ENCODE results near the gene ADORA1. TPM values are rescaled to one million over a fixed set of nuclear protein-coding genes. Genes with fewer than 3 reads are reported as not detected.

The ADORA1 gene
- total and polyA plus RNA-seq, 2 of the 13 experiments (the other 11 are each of a cell fraction or from before 2014, with no cell fraction given), result 0.11 TPM; not detected in 1

DNA sequence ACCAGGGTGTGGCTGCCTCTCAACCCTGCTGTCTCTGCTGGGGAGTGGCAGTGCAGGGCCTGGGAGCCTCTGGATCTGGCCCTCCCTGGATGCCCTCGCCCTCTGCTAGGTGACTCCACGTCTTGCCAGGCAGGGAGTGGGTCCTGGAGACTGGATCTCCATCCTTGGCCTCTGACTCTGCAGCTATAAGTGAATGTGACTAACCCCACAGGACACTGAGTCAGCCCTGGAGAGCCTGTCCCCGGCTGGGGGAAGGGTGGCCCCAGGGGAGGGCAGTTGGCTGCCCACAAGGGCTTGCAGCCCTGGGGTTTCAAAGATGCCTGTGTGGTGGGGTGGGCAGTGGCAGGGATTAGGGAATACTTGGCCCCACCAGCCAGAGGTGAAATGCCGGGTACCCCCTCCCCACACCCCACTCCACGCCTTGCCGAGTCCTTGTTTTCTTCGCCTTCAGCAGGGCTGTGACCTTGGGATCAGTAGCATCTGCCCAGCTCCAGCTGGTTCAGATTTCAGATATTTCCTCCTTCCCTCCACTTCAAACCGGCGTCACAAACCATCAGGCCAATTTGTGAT lies 50.0 kb downstream of the ADORA1 start:
- CTCF ChIA-PET (ENCODE audit: low intra/inter-chr PET ratio, low total read pairs), result no interaction called here
- Histone ChIP-seq H2AFZ (ENCODE audit: low read length) (no peak overlapping the region), H4K20me1 (ENCODE audit: insufficient read depth, low read length) (no peaks in the 10 kb centered on the region), H3K9ac (ENCODE audit: insufficient read depth, low read depth, low read length) (no peak overlapping the region), H3K9me3 (ENCODE audit: low read length) (no peaks in the 10 kb centered on the region), H3K4me1 (ENCODE audit: insufficient read depth, low read length) (peaks cover 20% of the 10 kb centered on the region), H3K36me3 (replicated peaks in 1 of 2; ENCODE audit: control insufficient read depth in 1 of 2, insufficient read depth in 2 of 2, low read length in 2 of 2) (no peaks in the 10 kb centered on the region), H3K4me3 (replicated peaks in 1 of 3; ENCODE audit: insufficient read depth in 1 of 3, low read depth in 2 of 3, low read length in 3 of 3) (no peak overlapping the region), H3K79me2 (ENCODE audit: insufficient read depth, low read length) (no peaks in the 10 kb centered on the region), H3K27me3 (ENCODE audit: control insufficient read depth in 1 of 2, insufficient read depth in 2 of 2, low read length in 2 of 2) (peaks cover 0 to 6% of the 10 kb centered on the region in 2 experiments; a peak in 2 of 5 replicates), H3K27ac (ENCODE audit: extremely low read length, insufficient read depth, low read length) (no peak overlapping the region), H3K4me2 (ENCODE audit: low read depth, low read length) (no peak overlapping the region)
- ATAC-seq (no peak), FAIRE-seq (no peak), DNase-seq (ENCODE audit: low spot score) (no peak)
- intact Hi-C loops (cut with micrococcal nuclease; ENCODE audit: unreplicated experiment), result no loop called here
- POLR2A ChIA-PET, result no interaction called here
- BruUV-seq (replicated peaks), result no TSS peak
- TF ChIP-seq ASH2L (IDR thresholded peaks at IDR 0.05; ENCODE audit: insufficient read length, low read depth, low read length) (no peak), FOSL2 (CRISPR knock-in tag; IDR thresholded peaks at IDR 0.05) (peak; percentile 34; the same call in 1 of the 2 replicates)
- in situ Hi-C loops (cut with HindIII; ENCODE audit: extremely low pct_ligation_motif_present, low pct_unique_long_range_greater_than_20kb), result no loop called here
- 2% methylated on average over 5 of the region's 9 CpGs for WGBS (ENCODE audit: low lambda C conversion rate)

DNA sequence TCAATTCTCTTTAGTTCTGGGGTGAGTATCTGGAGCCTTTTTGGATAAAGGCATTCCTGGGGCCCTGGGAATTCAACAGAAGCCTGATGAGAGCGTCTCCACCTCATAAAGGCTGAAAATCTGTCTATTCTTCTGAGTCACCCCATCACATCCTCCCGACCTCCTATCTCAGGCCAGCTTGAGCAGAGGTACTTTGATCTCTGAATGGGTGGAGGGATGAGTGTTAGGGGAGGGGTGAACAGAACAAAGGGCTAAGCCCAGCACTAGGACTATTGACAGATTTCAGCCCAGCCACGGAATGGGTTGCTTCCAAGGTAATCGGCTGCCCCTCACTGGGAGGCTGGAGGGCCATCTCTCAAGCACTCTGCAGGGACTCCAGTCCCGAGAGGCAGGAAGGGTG lies 50.6 kb downstream of the ADORA1 start:
- 0% methylated on average over 2 of the region's 5 CpGs for WGBS (ENCODE audit: low lambda C conversion rate)
- peak overlapping the region; percentile 6 for H3K4me2 ChIP-seq (ENCODE audit: low read depth, low read length)
- no TSS peak for BruUV-seq (replicated peaks)
- H3K4me3 ChIP-seq (replicated peaks in 1 of 3; ENCODE audit: insufficient read depth in 1 of 3, low read depth in 2 of 3, low read length in 3 of 3), result no peak overlapping the region
- peaks cover 20% of the 10 kb centered on the region for H3K4me1 ChIP-seq (ENCODE audit: insufficient read depth, low read length)
- DNase-seq (ENCODE audit: low spot score) (peak; percentile 84), FAIRE-seq (peak; percentile 90), ATAC-seq (peak; percentile 91)
- H3K36me3 ChIP-seq (replicated peaks in 1 of 2; ENCODE audit: control insufficient read depth in 1 of 2, insufficient read depth in 2 of 2, low read length in 2 of 2), result no peaks in the 10 kb centered on the region
- in situ Hi-C loops (cut with HindIII; ENCODE audit: extremely low pct_ligation_motif_present, low pct_unique_long_range_greater_than_20kb) (no loop called here), intact Hi-C loops (cut with micrococcal nuclease; ENCODE audit: unreplicated experiment) (no loop called here)
- peaks cover 0 to 4% of the 10 kb centered on the region in 2 experiments; a peak in 2 of 5 replicates for H3K27me3 ChIP-seq (ENCODE audit: control insufficient read depth in 1 of 2, insufficient read depth in 2 of 2, low read length in 2 of 2)
- H3K9ac ChIP-seq (ENCODE audit: insufficient read depth, low read depth, low read length), result no peak overlapping the region
- H3K79me2 ChIP-seq (ENCODE audit: insufficient read depth, low read length), result no peaks in the 10 kb centered on the region
- ChIA-PET CTCF (ENCODE audit: low intra/inter-chr PET ratio, low total read pairs) (no interaction called here), POLR2A (no interaction called here)
- no peak overlapping the region for H2AFZ ChIP-seq (ENCODE audit: low read length)
- no peaks in the 10 kb centered on the region for H3K9me3 ChIP-seq (ENCODE audit: low read length)
- H3K27ac ChIP-seq (ENCODE audit: extremely low read length, insufficient read depth, low read length), result no peak overlapping the region
- no peaks in the 10 kb centered on the region for H4K20me1 ChIP-seq (ENCODE audit: insufficient read depth, low read length)
- TF ChIP-seq ZNF20 (CRISPR knock-in tag; IDR thresholded peaks at IDR 0.05) (no peak), ZSCAN29 (CRISPR knock-in tag; conservative IDR thresholded peaks at IDR 0.05) (no peak), SOX5 (CRISPR knock-in tag; IDR thresholded peaks at IDR 0.05; ENCODE audit: borderline replicate concordance) (peak; percentile 70; the same call in 1 of the 2 replicates), TCF7 (IDR thresholded peaks at IDR 0.05; ENCODE audit: low read depth) (peak; percentile 54; the same call in 1 of the 2 replicates), DMAP1 (CRISPR knock-in tag; IDR thresholded peaks at IDR 0.05) (no peak), FOXA3 (CRISPR knock-in tag; IDR thresholded peaks at IDR 0.05) (no peak)
- TF ChIP-seq, protein P1, sequence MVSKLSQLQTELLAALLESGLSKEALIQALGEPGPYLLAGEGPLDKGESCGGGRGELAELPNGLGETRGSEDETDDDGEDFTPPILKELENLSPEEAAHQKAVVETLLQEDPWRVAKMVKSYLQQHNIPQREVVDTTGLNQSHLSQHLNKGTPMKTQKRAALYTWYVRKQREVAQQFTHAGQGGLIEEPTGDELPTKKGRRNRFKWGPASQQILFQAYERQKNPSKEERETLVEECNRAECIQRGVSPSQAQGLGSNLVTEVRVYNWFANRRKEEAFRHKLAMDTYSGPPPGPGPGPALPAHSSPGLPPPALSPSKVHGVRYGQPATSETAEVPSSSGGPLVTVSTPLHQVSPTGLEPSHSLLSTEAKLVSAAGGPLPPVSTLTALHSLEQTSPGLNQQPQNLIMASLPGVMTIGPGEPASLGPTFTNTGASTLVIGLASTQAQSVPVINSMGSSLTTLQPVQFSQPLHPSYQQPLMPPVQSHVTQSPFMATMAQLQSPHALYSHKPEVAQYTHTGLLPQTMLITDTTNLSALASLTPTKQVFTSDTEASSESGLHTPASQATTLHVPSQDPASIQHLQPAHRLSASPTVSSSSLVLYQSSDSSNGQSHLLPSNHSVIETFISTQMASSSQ (IDR thresholded peaks at IDR 0.05; ENCODE audit: low read depth), result no peak
- TF ChIP-seq, protein P1 (CRISPR knock-in tag; IDR thresholded peaks at IDR 0.05; ENCODE audit: borderline replicate concordance), result no peak
- TF ChIP-seq, protein P2, sequence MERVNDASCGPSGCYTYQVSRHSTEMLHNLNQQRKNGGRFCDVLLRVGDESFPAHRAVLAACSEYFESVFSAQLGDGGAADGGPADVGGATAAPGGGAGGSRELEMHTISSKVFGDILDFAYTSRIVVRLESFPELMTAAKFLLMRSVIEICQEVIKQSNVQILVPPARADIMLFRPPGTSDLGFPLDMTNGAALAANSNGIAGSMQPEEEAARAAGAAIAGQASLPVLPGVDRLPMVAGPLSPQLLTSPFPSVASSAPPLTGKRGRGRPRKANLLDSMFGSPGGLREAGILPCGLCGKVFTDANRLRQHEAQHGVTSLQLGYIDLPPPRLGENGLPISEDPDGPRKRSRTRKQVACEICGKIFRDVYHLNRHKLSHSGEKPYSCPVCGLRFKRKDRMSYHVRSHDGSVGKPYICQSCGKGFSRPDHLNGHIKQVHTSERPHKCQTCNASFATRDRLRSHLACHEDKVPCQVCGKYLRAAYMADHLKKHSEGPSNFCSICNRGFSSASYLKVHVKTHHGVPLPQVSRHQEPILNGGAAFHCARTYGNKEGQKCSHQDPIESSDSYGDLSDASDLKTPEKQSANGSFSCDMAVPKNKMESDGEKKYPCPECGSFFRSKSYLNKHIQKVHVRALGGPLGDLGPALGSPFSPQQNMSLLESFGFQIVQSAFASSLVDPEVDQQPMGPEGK (CRISPR knock-in tag; IDR thresholded peaks at IDR 0.05), result peak; percentile 59; the same call in 1 of the 2 replicates
- TF ChIP-seq, protein P3, sequence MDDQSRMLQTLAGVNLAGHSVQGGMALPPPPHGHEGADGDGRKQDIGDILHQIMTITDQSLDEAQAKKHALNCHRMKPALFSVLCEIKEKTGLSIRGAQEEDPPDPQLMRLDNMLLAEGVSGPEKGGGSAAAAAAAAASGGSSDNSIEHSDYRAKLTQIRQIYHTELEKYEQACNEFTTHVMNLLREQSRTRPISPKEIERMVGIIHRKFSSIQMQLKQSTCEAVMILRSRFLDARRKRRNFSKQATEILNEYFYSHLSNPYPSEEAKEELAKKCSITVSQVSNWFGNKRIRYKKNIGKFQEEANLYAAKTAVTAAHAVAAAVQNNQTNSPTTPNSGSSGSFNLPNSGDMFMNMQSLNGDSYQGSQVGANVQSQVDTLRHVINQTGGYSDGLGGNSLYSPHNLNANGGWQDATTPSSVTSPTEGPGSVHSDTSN (CRISPR knock-in tag; IDR thresholded peaks at IDR 0.05; ENCODE audit: borderline replicate concordance), result no peak

Measured in HepG2 (cell line).